Breast epithelium (tissue), 4 donors: ENCODE data around the gene ARHGDIG. TPM values are rescaled to one million over a fixed set of nuclear protein-coding genes. Genes with fewer than 3 reads are reported as not detected.

Source experiments
- DNase-seq, 2 donors: peaks; one replicate each; pipeline ENCODE4 v3.0.0-alpha.2; 2019; ENCODE audit warnings: low spot score in 2 of 2
- H3K27ac ChIP-seq, 2 donors: fragments of 200-600 bp; sonication (generic) in 1 of 2; one replicate each; pipeline ENCODE4 v1.5.1; 2016 to 2019; ENCODE audit warnings: mild to moderate bottlenecking in 1 of 2
- H3K27me3 ChIP-seq, 2 donors: fragments of 200-600 bp; sonication (generic) in 1 of 2; one replicate each; pipeline versions ENCODE4 v1.5.1 to v1.6.0; 2017 to 2019; ENCODE audit warnings: control low read depth in 1 of 2, mild to moderate bottlenecking in 1 of 2
- H3K36me3 ChIP-seq: fragments of 200-600 bp; one replicate; pipeline ENCODE4 v1.5.1; 2019
- H3K4me1 ChIP-seq, 2 donors: fragments of 200-600 bp; sonication (generic); one replicate each; pipeline ENCODE4 v1.5.1; 2016 to 2019; ENCODE audit warnings: control low read depth in 1 of 2
- H3K4me3 ChIP-seq, 3 donors: fragments of 200-600 bp; sonication (generic); 1 replicate in 2 of 3; 2 replicates in 1 of 3; pipeline ENCODE4 v1.5.1; 2016 to 2019; ENCODE audit warnings: mild to moderate bottlenecking in 3 of 3, moderate library complexity in 2 of 3
- H3K9me3 ChIP-seq, 2 donors: fragments of 200-600 bp; sonication (generic) in 1 of 2; one replicate each; pipeline ENCODE4 v1.5.1; 2016 to 2019; ENCODE audit warnings: control low read depth in 1 of 2
- POLR2A ChIP-seq: fragments of 450-650 bp; IDR thresholded peaks from one replicate; pipeline ENCODE4 v1.6.1; 2016; ENCODE audit warnings: antibody characterized with exemption, mild to moderate bottlenecking, moderate library complexity
- POLR2AphosphoS5 ChIP-seq, 3 donors: sonication (generic); formaldehyde crosslinking; IDR thresholded peaks; one replicate each; pipeline ENCODE4 v1.6.1; 2017; ENCODE audit warnings: antibody characterized with exemption in 3 of 3
- intact Hi-C: fragments of 100-400 bp; cut with DNase I; formaldehyde crosslinking; loops from one replicate; pipeline ENCODE4 v1.15.1; 2023; ENCODE audit warnings: low total_unique reads
- total RNA-seq, 3 donors: library from RNA; depleted of rRNA; stranded (reverse); fragments of >200 nt; gene quantifications; one replicate each; pipeline ENCODE4 v1.1.0, GENCODE V29; 2016
- TF ChIP-seq, protein P1 (sequence below), 3 donors: fragments of 450-650 bp; IDR thresholded peaks; one replicate each; pipeline ENCODE4 v1.5.1; 2016 to 2017; ENCODE audit warnings: antibody characterized with exemption in 3 of 3, mild to moderate bottlenecking in 3 of 3, moderate library complexity in 3 of 3

The ARHGDIG gene
- total RNA-seq, 3 donors from 2014 or later, result 0.80 to 2.3 (median 1.6) TPM

DNA sequence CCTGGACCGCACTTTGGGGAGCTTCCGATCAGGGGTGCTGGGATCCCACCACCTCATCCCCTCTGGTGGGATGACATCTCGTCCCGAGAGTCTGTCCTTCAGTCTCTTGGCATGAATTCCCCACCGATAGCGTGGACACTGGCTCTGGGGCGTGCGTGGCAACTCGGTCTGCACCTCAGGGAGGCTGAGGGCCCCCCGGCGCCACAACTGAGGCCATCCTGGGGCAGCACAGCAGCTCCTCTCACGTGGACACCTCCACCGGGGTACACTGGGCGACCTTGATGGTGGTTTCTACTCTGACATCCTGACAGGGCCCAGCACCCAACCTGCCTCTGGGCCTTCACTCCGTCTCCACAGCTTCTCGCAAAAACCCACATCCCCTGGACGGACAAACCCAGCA lies 11.1 kb downstream of the ARHGDIG start:
- no peak for DNase-seq
- intact Hi-C loops, result no loop called here
- Histone ChIP-seq H3K36me3 (peaks cover 7% of the 10 kb centered on the region), H3K4me1 (no peaks in the 10 kb centered on the region), H3K9me3 (no peaks in the 10 kb centered on the region), H3K27ac (no peak overlapping the region), H3K4me3 (no peak overlapping the region), H3K27me3 (no peaks in the 10 kb centered on the region)
- TF ChIP-seq POLR2AphosphoS5 (IDR thresholded peaks at IDR 0.05) (no peak), POLR2A (no peak)
- TF ChIP-seq, protein P1, sequence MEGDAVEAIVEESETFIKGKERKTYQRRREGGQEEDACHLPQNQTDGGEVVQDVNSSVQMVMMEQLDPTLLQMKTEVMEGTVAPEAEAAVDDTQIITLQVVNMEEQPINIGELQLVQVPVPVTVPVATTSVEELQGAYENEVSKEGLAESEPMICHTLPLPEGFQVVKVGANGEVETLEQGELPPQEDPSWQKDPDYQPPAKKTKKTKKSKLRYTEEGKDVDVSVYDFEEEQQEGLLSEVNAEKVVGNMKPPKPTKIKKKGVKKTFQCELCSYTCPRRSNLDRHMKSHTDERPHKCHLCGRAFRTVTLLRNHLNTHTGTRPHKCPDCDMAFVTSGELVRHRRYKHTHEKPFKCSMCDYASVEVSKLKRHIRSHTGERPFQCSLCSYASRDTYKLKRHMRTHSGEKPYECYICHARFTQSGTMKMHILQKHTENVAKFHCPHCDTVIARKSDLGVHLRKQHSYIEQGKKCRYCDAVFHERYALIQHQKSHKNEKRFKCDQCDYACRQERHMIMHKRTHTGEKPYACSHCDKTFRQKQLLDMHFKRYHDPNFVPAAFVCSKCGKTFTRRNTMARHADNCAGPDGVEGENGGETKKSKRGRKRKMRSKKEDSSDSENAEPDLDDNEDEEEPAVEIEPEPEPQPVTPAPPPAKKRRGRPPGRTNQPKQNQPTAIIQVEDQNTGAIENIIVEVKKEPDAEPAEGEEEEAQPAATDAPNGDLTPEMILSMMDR (IDR thresholded peaks at IDR 0.05), result no peak

DNA sequence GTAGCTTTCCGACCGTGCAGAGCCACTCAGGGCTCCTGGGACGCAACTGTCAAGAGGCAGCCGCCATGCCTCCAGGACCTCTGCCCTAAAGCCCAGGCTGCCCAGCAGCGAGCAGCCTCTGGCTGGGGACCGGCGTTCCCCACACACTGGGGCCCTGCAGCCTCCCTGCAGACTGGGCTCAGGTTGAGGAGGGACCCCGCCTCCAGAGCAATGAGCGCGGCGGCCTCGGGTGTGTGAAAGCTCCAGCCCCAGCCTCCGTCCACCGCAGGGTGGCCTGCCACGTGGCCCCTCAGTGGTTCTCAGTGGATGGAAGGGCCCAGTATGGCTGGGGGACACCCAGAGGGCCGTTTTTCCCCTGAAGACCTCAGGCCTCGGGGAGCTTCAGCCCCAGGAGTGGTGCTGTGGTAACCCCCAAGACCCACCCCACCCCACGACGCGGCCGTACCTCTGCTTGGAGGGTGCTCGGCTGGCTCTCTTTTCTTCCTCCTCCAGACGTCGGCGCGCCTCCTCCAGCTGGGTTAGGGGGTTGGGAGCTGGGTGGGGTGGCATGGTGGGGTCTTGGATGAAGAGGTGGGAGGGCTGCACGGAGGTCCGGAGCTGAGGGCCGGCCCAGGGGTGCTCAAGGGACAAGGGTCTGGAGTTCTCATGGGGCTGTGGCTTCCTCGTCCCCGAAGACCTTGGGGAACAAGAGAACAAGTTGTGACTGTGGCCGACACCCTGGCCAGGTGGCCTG lies 12.8 kb downstream of the ARHGDIG start:
- no peak for DNase-seq
- H3K27me3 ChIP-seq, result no peaks in the 10 kb centered on the region
- no peak overlapping the region for H3K4me3 ChIP-seq
- no peaks in the 10 kb centered on the region for H3K9me3 ChIP-seq
- H3K36me3 ChIP-seq, result peaks cover 7% of the 10 kb centered on the region
- no peaks in the 10 kb centered on the region for H3K4me1 ChIP-seq
- intact Hi-C loops, result no loop called here
- no peak overlapping the region for H3K27ac ChIP-seq
- TF ChIP-seq, protein P1 (IDR thresholded peaks at IDR 0.05), result no peak

DNA sequence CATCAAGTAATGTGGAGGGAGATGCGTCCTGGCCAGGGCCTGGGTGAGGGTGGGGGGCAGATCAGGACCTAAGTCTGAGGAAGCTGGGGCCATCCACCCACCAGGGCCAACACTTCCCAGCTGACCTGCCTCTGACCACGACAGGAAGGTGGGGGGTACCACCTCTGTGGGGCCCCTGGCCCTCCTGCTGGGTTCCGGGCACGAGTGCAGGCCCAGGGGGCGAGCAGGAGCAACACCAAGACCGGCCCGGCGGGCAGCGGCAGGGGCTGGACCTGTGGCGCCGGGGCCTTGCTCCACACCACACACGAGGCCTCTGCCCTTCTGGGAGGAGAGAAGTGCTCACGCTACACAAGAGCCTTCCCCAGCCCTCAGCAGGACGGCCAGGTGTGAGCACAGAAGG lies 15.9 kb downstream of the ARHGDIG start:
- DNase-seq, result no peak
- TF ChIP-seq POLR2AphosphoS5 (IDR thresholded peaks at IDR 0.05), result no peak
- TF ChIP-seq POLR2A, result no peak
- TF ChIP-seq, protein P1 (IDR thresholded peaks at IDR 0.05), result no peak
- intact Hi-C loops, result loop anchor here (5.0 kb wide), 1 partner anchor 861 kb away; no protein-coding TSS in a partner anchor

DNA sequence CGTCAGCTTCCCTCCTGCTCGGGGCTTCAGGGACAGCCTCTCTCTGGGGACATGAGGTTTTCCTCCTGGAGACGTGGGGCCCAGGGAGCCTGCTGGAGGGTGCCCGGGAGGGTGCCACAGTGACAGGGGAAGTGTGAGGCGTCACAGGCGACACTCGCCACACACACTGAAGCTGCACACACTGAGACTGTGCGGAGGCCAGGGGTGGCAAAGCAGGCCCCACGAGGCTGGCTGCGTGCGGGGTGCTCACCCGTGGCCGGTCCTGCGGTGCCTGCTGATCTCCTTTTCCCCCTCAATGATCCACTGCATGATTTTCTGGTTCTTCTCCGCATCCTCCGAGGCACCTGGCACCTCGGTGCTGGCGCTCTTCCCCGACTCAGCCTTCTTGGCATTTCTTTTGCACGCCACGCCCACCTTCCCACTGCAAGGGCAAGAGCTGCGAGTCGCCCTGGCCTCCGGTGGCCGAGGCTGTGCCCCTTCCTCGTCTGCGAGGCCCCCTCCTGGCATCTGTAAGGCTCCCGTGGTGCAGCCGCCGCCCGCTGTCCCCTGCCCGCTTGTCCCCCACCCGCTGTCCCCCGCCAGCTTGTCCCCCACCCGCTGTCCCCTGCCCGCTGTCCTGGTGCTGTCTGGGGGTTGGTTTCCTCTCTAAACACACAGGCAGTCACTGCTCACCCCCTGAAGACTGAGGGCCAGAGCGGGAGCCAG lies 16.6 kb downstream of the ARHGDIG start:
- TF ChIP-seq, protein P1 (IDR thresholded peaks at IDR 0.05), result no peak
- TF ChIP-seq POLR2AphosphoS5 (IDR thresholded peaks at IDR 0.05) (no peak), POLR2A (no peak)
- H3K27me3 ChIP-seq, result no peaks in the 10 kb centered on the region
- intact Hi-C loops, result loop anchor here (5.0 kb wide), 1 partner anchor 860 kb away; no protein-coding TSS in a partner anchor
- H3K4me3 ChIP-seq, result no peak overlapping the region
- H3K4me1 ChIP-seq, result no peaks in the 10 kb centered on the region
- no peaks in the 10 kb centered on the region for H3K9me3 ChIP-seq
- no peak overlapping the region for H3K27ac ChIP-seq
- DNase-seq, result no peak
- H3K36me3 ChIP-seq, result no peaks in the 10 kb centered on the region

More for the DNA sequence above, 15.9 kb downstream of the ARHGDIG start:
- H3K4me1 ChIP-seq, result no peaks in the 10 kb centered on the region
- H3K27me3 ChIP-seq, result no peaks in the 10 kb centered on the region
- no peak overlapping the region for H3K4me3 ChIP-seq
- H3K9me3 ChIP-seq, result no peaks in the 10 kb centered on the region
- no peak overlapping the region for H3K27ac ChIP-seq
- H3K36me3 ChIP-seq, result no peaks in the 10 kb centered on the region

DNA sequence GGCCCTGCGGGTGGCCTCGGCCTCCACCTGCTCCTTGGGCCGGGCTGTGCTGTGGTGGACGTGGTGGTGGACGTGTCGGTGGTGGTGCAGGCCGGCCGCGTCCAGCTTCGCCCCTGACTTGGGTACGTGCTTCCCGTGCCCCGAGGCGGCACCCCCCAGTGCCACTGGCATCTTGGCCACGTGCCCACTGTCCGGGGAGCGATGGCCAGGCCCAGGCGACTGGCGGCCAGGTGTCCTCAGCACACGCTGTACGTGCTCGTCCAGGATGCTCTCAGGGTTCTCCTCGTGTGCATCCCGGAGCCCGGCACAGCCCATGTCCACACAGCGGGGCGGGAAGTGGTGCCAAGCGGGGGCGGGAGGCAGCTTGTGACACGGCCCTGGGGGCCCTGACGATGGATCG lies 17.4 kb downstream of the ARHGDIG start:
- DNase-seq, result no peak
- no peaks in the 10 kb centered on the region for H3K27me3 ChIP-seq
- H3K36me3 ChIP-seq, result no peaks in the 10 kb centered on the region
- no peak overlapping the region for H3K4me3 ChIP-seq
- TF ChIP-seq, protein P1 (IDR thresholded peaks at IDR 0.05), result no peak
- TF ChIP-seq POLR2AphosphoS5 (IDR thresholded peaks at IDR 0.05) (no peak), POLR2A (no peak)
- H3K9me3 ChIP-seq, result no peaks in the 10 kb centered on the region
- H3K27ac ChIP-seq, result no peak overlapping the region
- intact Hi-C loops, result loop anchor here (5.0 kb wide), 1 partner anchor 859 kb away; no protein-coding TSS in a partner anchor
- H3K4me1 ChIP-seq, result no peaks in the 10 kb centered on the region
